Adrenal gland (tissue), 12 donors: Measurements from ENCODE around the gene CD180. TPM values are rescaled to one million over a fixed set of nuclear protein-coding genes. Genes with fewer than 3 reads are reported as not detected.

Source experiments
- DNase-seq, 7 donors: peaks; one replicate each; pipeline ENCODE4 v3.0.0-alpha.2; 2019 to 2020
- H3K27ac ChIP-seq, 5 donors: fragments of 200-600 bp; sonication (generic) in 4 of 5; 1 replicate in 3 of 5; 2 replicates in 2 of 5; pipeline versions ENCODE4 v1.5.1 to v1.8.0; 2016 to 2020; ENCODE audit warnings: mild to moderate bottlenecking in 1 of 5
- H3K27me3 ChIP-seq: fragments of 200-600 bp; 2 replicates; pipeline ENCODE4 v1.8.0; 2021
- H3K36me3 ChIP-seq, 2 donors: fragments of 200-600 bp; replicated peaks in 1 of 2; 1 replicate in 1 of 2; 2 replicates in 1 of 2; pipeline versions ENCODE4 v1.5.1 to v1.8.0; 2018 to 2022
- H3K4me1 ChIP-seq, 2 donors: fragments of 200-600 bp; replicated peaks in 1 of 2; 1 replicate in 1 of 2; 2 replicates in 1 of 2; pipeline versions ENCODE4 v1.5.1 to v1.8.0; 2018 to 2021
- H3K4me3 ChIP-seq, 4 donors: fragments of 200-600 bp; sonication (generic) in 3 of 4; one replicate each; pipeline ENCODE4 v1.5.1; 2016 to 2018
- H3K9me3 ChIP-seq, 3 donors: fragments of 200-600 bp; sonication (generic) in 1 of 3; replicated peaks in 1 of 3; 1 replicate in 2 of 3; 2 replicates in 1 of 3; pipeline versions ENCODE4 v1.5.1 to v1.8.0; 2016 to 2021
- CTCF ChIP-seq, 6 experiments: fragments of 450-650 bp in 4 of 6; fragments of 200-600 bp in 2 of 6; sonication (generic) in 1 of 6; IDR thresholded peaks; 1 replicate in 5 of 6; 2 replicates in 1 of 6; pipeline versions ENCODE4 v1.5.1 to v1.8.0; 2016 to 2021; ENCODE audit warnings: antibody characterized with exemption in 6 of 6, mild to moderate bottlenecking in 2 of 6, moderate library complexity in 1 of 6
- POLR2A ChIP-seq, 2 donors: fragments of 450-650 bp; IDR thresholded peaks; one replicate each; pipeline ENCODE4 v1.6.1; 2017; ENCODE audit warnings: antibody characterized with exemption in 2 of 2, mild to moderate bottlenecking in 2 of 2, moderate library complexity in 1 of 2
- WGBS, 4 donors: extraction: QIAGEN DNeasy Blood & Tissue Kit in 2 of 4; methylation state at CpG; one replicate each; pipeline versions ENCODE4 v1.1.5 to v1.1.7; 2013 to 2017; 5-methylcytosine and 5-hydroxymethylcytosine counted together
- intact Hi-C, 2 donors: fragments of 100-400 bp; cut with DNase I; formaldehyde crosslinking; loops; one replicate each; pipeline versions ENCODE4 v1.14.1 to v1.15.0; 2022 to 2023
- polyA plus RNA-seq, 3 donors: library from polyadenylated mRNA; stranded (reverse); fragments of 200-250 nt in 2 of 3; fragments of 350-450 nt in 1 of 3; fragmentation: Illumina TruSeq in 1 of 3; extraction: RNeasy Lipid Tissue Mini Kit (QIAGEN cat#74804) in 1 of 3; gene quantifications; one replicate each; pipeline ENCODE4 v1.2.3, GENCODE V29; 2013 to 2014
- total RNA-seq, 9 donors: library from RNA; depleted of rRNA in 4 of 9; stranded (reverse); fragments of >200 nt in 4 of 9; fragments of 120-200 nt in 1 of 9; fragmentation: NEBNext Ultra II Directional in 1 of 9; extraction: Animal tissue kit (Norgen Biotek cat#: 25700) in 1 of 9; gene quantifications; one replicate each; pipeline versions ENCODE4 v1.1.0 to v1.2.4, GENCODE V29; 2013 to 2023
- donor health status: healthy with polysubstance abuse.
- donor health status: Bipolar disorder and iron deficiency.
- donor health status: DM: yes; HTN: yes; CAD: no.
- donor health status: DM: no; HTN: no; CAD: no.
- donor health status: DM: no; HTN: no; CAD: no.
- donor health status: DM: yes; HTN: yes; CAD: no.

CD180 gene
- total and polyA plus RNA-seq, 12 donors: 0.37 to 3.6 (median 1.6) TPM

DNA sequence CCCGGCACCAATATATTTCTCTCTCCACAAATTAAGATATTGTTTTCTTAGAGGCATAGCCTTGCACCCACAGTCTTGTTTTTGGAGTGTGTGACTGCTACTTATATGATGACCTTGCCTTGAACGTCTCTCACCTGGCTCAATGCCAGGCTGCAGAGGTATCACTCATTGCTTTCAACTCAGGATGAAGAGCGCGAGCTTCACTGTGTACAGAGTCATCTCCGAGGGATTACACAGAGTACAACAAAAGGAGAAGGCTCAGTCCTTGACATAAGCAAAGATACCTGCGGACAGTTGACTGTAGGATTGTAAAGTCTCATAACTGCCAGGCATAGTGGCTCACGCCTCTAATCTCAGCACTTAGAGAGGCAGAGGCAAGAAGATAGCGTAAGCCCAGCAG is 53.8 kb downstream of the CD180 start:
- Histone ChIP-seq H3K27ac (no peak overlapping the region), H3K9me3 (no peaks in the 10 kb centered on the region), H3K4me1 (no peaks in the 10 kb centered on the region), H3K4me3 (no peak overlapping the region), H3K27me3 (no peaks in the 10 kb centered on the region), H3K36me3 (peaks cover 0 to 32% of the 10 kb centered on the region in 2 donors)
- TF ChIP-seq CTCF (IDR thresholded peaks at IDR 0.05) (no peak), POLR2A (IDR thresholded peaks at IDR 0.05) (no peak)
- 69 to 88% (median 70%) methylated on average over 8 of the region's 8 CpGs for WGBS, 4 donors
- DNase-seq: peak in 6 of 7 donors; percentile 37 to 64 (median 48)
- intact Hi-C loops: loop anchor here in 1 of 2 donors (10.0 kb wide), 1 partner anchor 138 kb away; no protein-coding TSS in a partner anchor

DNA sequence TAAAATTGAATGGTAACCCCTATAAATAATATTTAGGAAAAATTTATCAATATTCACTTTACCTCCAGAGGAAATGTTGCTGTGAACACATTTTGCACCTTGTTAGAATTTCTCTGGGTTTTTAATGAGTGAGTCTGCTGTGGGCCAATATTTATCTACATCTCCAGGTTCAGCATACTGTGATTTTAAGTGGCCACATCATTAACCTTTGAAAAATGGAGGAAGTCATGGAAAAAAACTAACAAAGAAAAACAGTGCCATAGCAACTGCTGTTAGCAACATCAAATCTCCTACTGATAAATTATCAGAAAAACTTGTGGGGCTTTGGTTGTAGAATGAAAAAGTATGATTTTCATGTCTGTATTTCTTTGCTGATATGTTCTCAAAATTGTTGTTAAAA is 55.0 kb downstream of the CD180 start:
- Histone ChIP-seq H3K4me3 (no peak overlapping the region), H3K27me3 (no peaks in the 10 kb centered on the region), H3K4me1 (no peaks in the 10 kb centered on the region), H3K27ac (no peak overlapping the region), H3K36me3 (peaks cover 0 to 32% of the 10 kb centered on the region in 2 donors), H3K9me3 (no peaks in the 10 kb centered on the region)
- TF ChIP-seq CTCF (IDR thresholded peaks at IDR 0.05): no peak
- TF ChIP-seq POLR2A (IDR thresholded peaks at IDR 0.05): no peak
- no peak for DNase-seq
- intact Hi-C loops: loop anchor here in 1 of 2 donors (10.0 kb wide), 1 partner anchor 137 kb away; no protein-coding TSS in a partner anchor

- TF ChIP-seq POLR2A (IDR thresholded peaks at IDR 0.05) (no peak), CTCF (IDR thresholded peaks at IDR 0.05) (no peak)
- no peaks in the 10 kb centered on the region for H3K4me1 ChIP-seq
- H3K4me3 ChIP-seq: no peak overlapping the region
- no peaks in the 10 kb centered on the region for H3K9me3 ChIP-seq
- intact Hi-C loops: loop anchor here in 1 of 2 donors (10.0 kb wide), 1 partner anchor 136 kb away; no protein-coding TSS in a partner anchor
- 95 to 100% (median 95%) methylated on average over 4 of the region's 4 CpGs for WGBS, 4 donors
- H3K27ac ChIP-seq: no peak overlapping the region
- DNase-seq: no peak
- peaks cover 0 to 24% of the 10 kb centered on the region in 2 donors for H3K36me3 ChIP-seq
- no peaks in the 10 kb centered on the region for H3K27me3 ChIP-seq
These were observed 56.2 kb downstream of the CD180 start for GRCh38 chr5:67140413-67140812.

DNA sequence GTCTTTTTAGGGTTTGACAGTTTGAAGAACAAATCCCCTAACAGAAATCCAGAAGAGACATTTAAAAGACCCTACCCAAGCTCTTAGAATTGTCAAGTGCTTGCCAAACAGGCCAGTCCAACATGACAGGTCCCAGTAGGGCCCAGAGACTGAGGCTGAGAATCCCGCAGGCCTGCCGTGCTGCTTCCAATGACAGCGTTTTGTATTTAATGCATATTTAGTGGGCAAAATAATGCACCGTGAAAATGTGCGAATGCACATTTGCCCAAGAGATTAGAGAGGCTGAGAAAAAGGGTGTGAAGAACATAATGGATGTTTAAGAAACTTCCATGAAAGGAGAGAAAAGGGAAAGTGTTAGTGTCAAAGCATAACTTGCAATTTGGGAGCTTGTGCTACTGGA is 57.6 kb downstream of the CD180 start:
- no peaks in the 10 kb centered on the region for H3K9me3 ChIP-seq
- no peak overlapping the region for H3K27ac ChIP-seq
- H3K27me3 ChIP-seq: no peaks in the 10 kb centered on the region
- H3K36me3 ChIP-seq: peaks cover 0 to 14% of the 10 kb centered on the region in 2 donors
- no peak overlapping the region for H3K4me3 ChIP-seq
- DNase-seq: no peak
- TF ChIP-seq CTCF (IDR thresholded peaks at IDR 0.05) (no peak), POLR2A (IDR thresholded peaks at IDR 0.05) (no peak)
- intact Hi-C loops: no loop called here
- WGBS, 4 donors: 92 to 98% (median 95%) methylated on average over 5 of the region's 5 CpGs
- H3K4me1 ChIP-seq: no peaks in the 10 kb centered on the region
